ENCODE data around the gene ARL6IP6. TPM values are rescaled to one million over a fixed set of nuclear protein-coding genes. Genes with fewer than 3 reads are reported as not detected.

Gene ARL6IP6
- total RNA-seq, result 17.5 TPM

DNA sequence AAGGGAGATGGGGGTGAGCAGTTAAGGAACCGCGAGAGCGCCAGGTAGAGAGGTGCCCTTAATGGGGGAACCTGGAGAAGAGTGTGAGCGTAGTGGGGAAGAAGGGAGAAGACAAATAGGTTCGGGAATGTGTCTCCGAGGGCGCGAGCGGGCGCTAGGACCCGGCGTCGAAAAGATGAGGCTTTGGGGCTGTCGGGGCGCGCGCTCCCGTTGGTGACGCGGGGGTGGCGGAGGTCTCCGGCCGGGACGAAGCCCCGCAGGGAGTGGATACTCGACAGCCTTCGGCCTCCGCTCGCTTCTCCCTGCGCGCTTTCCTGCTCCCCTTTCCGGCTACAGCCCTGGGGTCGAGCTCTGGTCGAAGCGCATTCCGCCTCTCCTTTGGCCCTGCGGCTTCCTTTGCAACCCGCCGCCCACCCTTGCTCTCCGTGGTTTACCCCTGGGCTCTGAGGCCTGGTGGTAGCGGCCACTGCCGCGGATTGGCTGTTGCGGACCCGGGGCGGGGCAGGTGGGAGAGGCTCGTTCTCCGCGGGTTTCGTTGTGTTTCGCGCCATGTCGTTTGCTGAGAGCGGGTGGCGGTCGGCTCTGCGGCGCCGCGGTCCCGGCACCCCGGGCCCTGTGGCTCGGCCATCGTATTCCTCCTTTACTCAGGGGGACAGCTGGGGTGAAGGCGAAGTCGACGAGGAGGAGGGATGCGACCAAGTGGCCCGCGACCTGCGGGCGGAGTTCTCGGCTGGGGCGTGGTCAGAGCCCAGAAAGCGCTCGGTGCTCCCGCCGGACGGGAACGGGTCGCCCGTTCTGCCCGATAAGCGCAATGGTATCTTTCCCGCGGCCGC is at the start of gene ARL6IP6:
ARL6IP6 (plus strand) TSS at position 545 of the 833 bp plus-strand sequence; CDS start at position 550, 5 bp downstream.
- ATAC-seq, result peak; percentile 93
- intact Hi-C loops (cut with DNase I), result no loop called here
- peak; percentile 95 for DNase-seq (ENCODE audit: low spot score)

DNA sequence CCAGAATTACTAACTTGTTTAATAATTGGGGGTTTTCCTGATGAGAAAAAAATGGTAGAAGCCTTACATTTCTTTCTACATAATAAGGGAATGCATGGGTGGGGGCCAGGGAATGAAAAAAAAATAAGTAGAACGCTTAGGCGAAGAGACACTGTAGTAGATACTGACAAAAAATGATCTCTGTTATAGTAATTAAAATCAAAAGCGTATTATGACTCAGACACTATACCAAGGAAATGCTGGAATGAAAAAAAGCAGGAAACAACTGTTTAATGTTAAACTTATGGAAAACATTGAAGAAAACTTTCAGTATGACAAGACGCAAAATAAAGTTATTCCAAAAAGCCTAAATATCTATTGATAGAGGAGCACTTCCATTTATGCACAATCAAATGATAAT is 44.1 kb upstream of the ARL6IP6 start:
- DNase-seq (ENCODE audit: low spot score) (no peak), ATAC-seq (no peak)
- intact Hi-C loops (cut with DNase I), result no loop called here

DNA sequence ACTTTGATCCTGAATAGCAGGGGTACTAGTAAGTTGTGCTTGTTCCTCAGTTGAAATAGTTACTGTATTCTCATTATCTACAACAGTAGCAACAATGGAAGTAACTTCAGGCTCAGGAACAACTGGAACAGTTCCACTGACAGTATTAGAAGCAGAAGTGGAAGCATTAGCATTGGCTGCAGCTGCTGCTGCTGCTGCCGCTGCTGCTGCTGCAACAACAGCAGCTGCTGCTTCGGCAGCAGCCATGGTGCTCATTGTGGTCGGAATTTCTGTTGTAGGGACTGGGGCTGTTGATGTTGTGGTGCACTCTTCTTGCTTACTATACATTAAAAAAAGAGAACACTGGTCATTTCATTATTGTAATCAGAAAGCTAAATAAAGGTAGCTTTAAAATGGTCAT is 42.0 kb upstream of the ARL6IP6 start:
- DNase-seq (ENCODE audit: low spot score) (no peak), ATAC-seq (no peak)
- intact Hi-C loops (cut with DNase I), result no loop called here

DNA sequence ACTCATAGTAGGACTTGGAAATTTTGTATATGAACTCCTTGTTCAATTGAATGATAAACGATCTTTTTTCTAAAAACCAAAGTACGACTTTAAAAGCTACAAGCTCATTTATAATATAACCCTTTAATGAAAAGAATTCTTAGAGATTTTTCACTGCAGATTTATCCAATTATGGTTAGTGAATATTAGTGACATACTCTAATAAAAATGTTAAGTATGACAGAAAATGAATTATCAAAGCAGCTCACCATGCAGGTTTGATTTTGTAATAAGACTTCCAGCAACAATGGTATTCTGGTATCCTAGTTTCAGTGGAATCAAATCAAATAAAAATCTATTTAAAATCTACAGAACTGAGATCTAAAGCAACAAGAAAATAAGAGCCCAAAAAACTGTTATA is 39.6 kb upstream of the ARL6IP6 start:
- DNase-seq (ENCODE audit: low spot score), result no peak
- intact Hi-C loops (cut with DNase I), result no loop called here
- ATAC-seq, result no peak

DNA sequence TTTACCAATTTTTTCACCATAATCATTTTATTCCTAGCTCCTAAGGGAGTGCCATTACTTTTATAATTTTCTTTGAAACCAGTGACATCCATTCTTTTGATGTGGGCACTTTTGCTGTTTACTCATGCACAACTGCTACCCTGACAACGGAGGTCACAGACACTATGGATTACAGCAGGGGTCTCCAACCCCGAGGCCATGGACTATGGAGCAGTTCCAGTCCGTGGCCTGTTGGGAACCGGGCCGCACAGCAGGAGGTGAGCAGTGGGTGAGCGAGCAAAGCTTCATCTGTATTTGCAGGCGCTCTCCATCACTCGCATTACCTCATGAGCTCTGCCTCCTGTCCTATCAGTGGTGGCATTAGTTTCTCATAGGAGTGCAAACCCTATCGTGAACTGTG is 35.8 kb upstream of the ARL6IP6 start:
- no peak for DNase-seq (ENCODE audit: low spot score)
- no peak for ATAC-seq

DNA sequence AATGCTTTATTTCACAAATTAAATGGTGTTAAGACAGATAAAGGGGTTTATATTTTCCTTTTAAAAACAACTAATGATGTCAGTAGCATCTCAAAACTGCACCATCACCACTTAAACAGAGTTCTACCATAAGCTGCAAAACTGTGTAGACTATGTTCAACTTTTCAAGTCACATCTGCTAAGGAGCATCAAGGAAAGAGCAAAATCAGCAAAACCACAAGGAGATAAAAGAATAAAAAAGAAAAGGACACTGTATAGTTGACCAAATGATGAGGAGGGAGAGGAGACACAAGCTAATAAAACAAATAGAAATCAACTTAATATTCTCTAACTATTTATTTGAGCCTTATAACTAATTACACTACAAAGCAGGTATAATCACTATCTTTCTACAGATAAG is 35.0 kb upstream of the ARL6IP6 start:
- DNase-seq (ENCODE audit: low spot score) (no peak), ATAC-seq (no peak)
- intact Hi-C loops (cut with DNase I), result no loop called here

More for the DNA sequence above, 35.8 kb upstream of the ARL6IP6 start:
- intact Hi-C loops (cut with DNase I), result no loop called here

DNA sequence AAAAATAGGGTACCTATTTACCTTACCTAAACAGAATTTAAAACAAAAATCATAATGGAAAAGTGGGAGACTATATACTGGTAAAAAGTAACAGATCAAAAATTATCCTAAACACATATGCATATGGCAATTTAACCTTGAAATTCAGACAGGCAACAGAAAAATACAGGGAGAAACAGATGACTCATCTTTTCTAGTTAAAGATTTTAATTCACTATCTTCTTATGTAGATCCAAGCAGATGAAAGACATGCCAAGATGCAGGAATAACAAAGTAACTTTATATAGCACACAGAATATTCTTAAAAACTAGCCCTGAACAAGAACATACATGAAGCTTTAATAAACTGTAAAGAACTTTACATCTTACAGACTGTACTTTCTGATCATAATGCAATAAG is 32.1 kb upstream of the ARL6IP6 start:
- no peak for DNase-seq (ENCODE audit: low spot score)
- intact Hi-C loops (cut with DNase I), result no loop called here
- ATAC-seq, result no peak

DNA sequence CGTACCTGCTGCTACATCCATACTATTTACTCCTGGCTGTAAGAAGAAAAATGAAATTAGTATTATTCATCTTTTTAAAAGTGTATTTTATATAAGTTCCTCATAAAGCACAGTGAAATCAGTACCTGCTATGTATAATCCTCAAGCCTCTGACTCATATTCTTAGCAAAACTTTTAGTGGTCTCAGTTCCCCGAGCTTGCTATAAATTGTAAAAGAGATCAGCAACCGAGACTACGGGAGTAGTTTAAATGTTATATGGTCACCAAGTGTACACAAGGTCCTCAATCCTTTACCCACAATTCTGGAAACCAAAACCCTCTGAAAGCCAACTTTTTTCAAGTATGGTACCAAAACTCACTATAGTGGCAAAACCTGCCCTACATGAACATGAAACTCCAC is 25.4 kb upstream of the ARL6IP6 start:
- intact Hi-C loops (cut with DNase I), result no loop called here
- DNase-seq (ENCODE audit: low spot score), result no peak
- no peak for ATAC-seq

DNA sequence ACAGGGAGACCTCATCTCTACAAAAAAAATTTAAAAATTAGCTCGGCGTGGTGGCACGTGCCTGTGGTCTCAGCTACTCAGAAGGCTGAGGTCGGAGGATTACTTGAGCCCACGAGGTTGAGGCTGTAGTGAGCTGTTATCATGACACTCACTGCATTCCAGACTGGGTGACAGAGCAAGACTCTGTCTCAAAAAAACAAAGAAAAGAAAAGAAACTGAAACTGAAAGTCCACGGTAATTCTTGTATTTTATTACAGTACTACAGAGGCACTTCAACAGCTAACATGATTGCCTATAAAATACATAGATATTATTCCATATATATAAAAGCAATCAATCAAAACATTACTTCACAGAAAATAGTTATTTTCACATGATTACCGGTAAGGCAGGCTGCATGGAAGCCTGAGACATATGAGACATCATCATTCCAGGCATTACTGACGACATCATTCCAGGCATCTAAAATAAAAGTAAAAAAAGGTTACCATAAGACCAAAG is 24.2 kb upstream of the ARL6IP6 start:
- intact Hi-C loops (cut with DNase I), result no loop called here
- DNase-seq (ENCODE audit: low spot score) (no peak), ATAC-seq (peak; percentile 60)

DNA sequence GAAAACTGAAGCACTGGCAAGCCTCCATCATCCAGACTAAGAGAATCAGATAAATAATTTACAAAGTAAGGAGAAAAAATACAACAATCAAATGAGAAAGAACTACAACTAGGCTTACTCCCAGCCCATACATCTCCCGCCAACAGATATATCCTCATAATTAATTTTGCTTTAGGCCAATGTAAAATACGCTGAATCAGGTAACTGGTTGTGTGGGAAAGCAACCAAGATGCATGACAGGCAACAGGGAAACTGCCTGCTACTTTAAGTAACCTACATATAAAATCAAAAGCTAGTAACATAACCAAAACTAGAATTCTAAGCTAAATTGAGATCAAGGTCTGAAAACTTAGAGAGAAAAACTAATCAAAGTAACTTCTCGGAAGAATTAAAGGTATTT is 22.7 kb upstream of the ARL6IP6 start:
- intact Hi-C loops (cut with DNase I), result no loop called here
- no peak for DNase-seq (ENCODE audit: low spot score)
- no peak for ATAC-seq

DNA sequence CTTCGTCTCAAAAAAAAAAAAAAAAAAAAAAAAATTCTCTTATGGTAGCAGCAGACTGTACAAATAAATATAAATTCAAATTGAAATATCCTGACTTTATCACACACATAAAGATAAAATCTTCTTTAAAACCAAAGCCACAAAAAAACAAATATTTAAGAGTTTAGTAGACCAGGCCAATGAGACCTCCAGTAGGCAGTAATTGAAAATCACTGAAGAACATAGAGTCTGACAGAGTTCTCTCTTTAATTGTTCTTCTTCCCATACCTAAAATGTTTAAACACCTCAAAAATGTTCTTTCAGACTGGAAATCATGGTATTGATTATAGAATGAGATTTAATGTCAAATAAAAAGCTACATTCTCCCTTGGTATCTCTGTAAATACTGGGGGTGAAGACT is 21.9 kb upstream of the ARL6IP6 start:
- no peak for DNase-seq (ENCODE audit: low spot score)
- intact Hi-C loops (cut with DNase I), result no loop called here
- no peak for ATAC-seq

DNA sequence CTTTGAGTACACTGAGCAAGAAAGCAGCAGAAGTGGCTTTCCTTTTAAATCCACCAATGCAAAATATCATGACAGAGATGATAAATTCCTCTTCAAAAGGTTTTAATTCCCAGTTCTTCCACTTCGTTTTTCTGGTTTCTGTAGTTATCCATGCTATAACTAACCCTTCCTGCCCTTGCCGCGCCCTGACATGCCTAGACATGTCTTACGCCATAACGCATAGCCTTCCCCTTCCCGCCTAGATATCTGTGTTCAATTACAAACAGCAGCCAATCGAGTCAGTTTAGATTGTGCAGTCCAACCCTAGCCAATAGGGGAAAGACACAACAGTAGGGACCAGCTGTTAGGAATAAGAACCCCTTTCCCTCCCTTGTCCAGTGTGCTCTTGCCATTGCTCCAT is 17.2 kb upstream of the ARL6IP6 start:
- no peak for ATAC-seq
- DNase-seq (ENCODE audit: low spot score), result no peak
- intact Hi-C loops (cut with DNase I), result no loop called here

DNA sequence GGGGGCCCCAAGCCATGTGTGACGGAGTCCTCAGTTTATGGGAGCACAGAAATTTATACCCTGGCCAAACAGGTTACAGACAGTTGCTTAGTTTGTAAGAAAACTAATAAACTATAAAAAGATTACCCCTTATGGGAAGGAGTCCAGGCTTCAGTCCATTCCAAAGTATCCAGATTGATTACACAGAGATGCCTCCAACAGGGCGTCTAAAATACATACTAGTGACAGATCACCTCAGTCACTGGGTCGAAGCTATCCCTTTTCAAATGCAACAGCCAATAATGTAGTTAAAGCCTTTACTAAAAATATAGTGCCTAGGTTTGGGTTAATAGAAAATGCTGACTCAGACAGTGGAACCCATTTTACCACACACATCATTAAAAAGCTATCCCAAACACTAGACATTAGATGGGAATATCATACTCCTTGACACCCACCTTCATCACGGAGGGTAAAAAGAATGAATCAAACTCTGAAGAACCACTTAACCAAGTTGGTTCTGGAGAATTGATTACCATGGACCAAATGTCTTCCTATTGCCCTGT is 11.9 kb upstream of the ARL6IP6 start:
- DNase-seq (ENCODE audit: low spot score), result no peak
- ATAC-seq, result no peak
- intact Hi-C loops (cut with DNase I), result no loop called here

DNA sequence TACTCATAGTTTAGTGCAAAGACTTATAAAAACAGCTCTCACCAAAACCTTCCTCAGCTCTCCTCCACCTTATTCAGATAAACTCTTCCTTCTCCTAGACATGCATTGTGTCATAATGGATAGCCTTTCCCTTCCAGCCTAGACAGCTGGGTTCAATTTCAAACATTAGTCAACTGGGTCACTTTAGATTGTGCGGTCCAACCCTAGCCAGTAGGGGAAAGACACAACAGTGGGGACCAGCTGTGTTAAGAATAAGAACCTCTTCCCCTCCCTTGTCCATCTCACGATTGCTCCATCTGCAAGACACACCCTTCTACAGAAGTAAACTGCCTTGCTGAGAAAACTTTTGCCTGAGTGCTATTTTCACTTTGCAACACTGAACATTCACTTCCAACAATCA is 9.7 kb upstream of the ARL6IP6 start:
- intact Hi-C loops (cut with DNase I), result no loop called here
- DNase-seq (ENCODE audit: low spot score) (no peak), ATAC-seq (no peak)

DNA sequence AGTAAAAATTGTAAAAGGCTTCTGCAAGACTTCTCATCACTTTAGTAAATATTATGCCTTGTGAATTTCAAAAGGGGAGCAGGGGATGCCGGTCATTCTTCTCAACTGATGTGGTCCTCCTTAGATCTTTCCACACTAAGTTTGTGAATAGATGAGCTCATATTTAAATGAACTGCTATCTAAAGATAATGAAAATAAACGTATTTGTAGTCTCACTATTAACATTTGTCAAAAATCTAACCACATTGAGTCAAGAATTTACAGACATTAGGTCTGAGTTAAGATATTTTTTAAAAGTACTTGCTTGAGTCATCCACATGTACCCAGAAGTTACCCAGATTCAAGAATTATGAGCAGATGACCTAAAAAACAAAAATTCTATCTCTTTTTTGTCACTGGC is 7.7 kb upstream of the ARL6IP6 start:
- intact Hi-C loops (cut with DNase I), result no loop called here
- no peak for DNase-seq (ENCODE audit: low spot score)
- ATAC-seq, result no peak

DNA sequence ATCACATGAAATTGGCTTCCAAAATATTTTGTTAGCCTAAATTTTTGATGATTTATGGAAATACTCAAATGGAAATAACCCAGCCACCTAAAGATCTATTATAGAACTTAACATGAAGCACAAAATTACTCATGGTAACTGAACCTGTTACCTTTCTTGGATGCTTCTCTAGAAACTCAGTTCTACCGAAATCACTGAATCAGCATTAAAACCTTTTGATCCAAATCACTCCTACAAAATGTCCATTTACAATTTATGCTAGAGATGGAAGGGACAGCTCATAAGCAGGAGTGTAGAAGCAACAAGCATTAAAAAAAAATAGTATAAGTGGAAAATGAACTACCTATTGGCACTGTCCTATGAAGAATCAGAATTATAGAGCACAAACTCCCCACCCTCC is 3.3 kb upstream of the ARL6IP6 start:
- ATAC-seq (no peak), DNase-seq (ENCODE audit: low spot score) (no peak)
- intact Hi-C loops (cut with DNase I), result no loop called here

DNA sequence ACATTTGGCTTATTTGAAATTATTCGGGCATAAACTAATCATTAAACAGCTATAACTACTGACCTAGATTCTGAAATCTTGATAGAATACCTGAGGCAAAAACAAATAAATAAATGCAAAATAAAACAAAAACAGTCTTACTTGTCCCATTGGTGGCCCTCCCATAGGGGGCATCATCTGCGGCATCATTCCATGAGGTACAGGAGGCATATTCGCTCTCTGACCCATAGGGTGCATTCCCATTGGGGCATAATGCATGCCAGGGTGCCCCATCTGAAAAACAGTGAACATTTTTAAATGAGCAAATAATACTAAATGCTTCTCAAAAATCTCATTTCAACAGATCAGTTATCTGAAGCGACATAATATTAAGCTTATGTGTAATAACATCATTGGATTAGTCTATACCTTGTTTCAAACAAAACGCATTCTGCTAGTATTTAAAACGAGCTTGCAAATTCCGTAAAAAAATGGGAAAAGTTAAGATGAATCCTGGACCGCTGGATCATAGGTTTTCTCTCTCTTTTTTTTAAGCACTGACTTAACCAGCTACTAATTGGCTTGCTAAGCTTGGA is 2.5 kb upstream of the ARL6IP6 start:
- intact Hi-C loops (cut with DNase I), result no loop called here
- no peak for ATAC-seq

DNA sequence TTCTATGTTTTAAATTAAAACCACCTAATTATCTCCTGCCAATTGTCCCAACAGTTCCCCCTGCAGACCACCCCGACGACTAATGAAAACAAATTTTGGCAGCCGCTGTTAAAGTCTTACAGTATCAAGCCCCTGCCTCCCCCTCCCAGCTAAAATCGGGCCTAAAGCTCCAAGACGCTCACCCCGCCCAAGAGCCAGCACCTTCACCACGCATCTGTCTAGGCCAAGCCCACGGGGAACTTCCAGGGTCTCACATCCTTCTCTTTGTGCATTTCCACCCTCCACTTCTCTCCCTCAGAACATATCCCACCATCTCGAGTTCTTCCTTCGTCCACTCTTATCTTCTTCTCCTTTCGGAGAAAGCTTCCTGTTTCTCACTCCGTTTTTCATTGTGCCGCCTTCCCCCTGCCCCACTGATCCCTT is 1.6 kb upstream of the ARL6IP6 start:
- DNase-seq (ENCODE audit: low spot score), result no peak
- intact Hi-C loops (cut with DNase I), result no loop called here
- no peak for ATAC-seq

More for the DNA sequence above, 2.5 kb upstream of the ARL6IP6 start:
- DNase-seq (ENCODE audit: low spot score), result no peak

DNA sequence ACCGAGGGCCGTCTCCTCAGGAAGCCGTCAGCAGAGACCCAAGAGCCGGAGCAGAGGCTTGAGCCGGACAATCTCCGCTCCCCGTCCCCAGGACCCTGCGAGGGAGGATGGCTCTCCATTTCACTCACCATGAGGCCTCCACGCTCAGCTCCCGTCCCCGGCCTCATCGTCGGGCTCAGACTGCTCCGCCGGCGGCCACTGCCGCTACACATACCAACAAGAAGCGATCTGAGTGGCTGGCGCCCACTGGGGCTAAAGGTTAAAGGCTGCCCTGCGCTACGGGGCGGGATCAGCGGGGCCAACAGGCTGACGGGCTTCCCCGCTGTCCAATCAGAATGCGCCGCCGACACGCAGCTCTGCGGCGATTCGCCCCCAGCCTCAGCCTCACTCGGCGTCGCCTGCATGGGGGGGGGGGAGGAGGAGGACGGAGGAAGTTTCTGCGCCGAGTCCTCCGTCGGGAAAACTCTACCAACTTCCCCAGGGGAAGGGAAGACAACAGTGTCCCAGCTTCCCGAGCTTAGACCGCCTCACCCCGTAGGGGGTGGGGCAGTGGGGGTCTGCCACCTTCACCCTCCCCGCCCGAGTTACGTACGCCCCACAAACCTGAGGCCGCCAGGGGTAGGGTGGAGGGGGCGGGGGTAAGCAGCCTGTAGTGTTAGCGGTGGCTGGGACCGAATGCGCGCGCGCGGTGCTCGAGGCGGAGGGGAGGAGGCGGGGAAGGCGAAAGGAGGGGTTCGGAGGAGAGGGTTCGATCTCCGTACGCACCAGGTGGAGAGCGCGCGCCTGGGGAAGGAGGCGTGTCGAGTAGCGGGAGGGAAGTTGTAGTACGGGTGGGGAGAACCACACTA is 968 bp upstream of the ARL6IP6 start, which contains the start of gene PRPF40A:
PRPF40A (minus strand) TSS at position 234 of the 848 bp plus-strand sequence; CDS start at position 212, 22 bp downstream.
- intact Hi-C loops (cut with DNase I), result no loop called here
- DNase-seq (ENCODE audit: low spot score) (peak; percentile 99), ATAC-seq (peak; percentile 97)
